Large intestine (tissue), 3 donors: Measurements from ENCODE around the gene ANXA9. TPM values are rescaled to one million over a fixed set of nuclear protein-coding genes. Genes with fewer than 3 reads are reported as not detected.

ENCODE experiments used
- DNase-seq, 2 donors: peaks; one replicate each; pipeline versions ENCODE4 v3.0.0 to v3.0.0-alpha.2; 2013
- H3K27ac ChIP-seq: one replicate; pipeline ENCODE4 v1.5.1; 2013; ENCODE audit warnings: low read length
- H3K27me3 ChIP-seq: 2 replicates; pipeline ENCODE4 v1.6.1; 2013; ENCODE audit warnings: low read length; ENCODE audit not compliant: control insufficient read depth, insufficient read depth
- H3K36me3 ChIP-seq: 2 replicates; pipeline ENCODE4 v1.6.1; 2013; ENCODE audit warnings: low read length; ENCODE audit not compliant: control insufficient read depth, insufficient read depth
- H3K4me1 ChIP-seq: one replicate; pipeline ENCODE4 v1.6.1; 2013; ENCODE audit warnings: low read length; ENCODE audit not compliant: control insufficient read depth, insufficient read depth
- H3K4me3 ChIP-seq: one replicate; pipeline ENCODE4 v1.5.1; 2013; ENCODE audit warnings: low read length
- H3K9me3 ChIP-seq: one replicate; pipeline ENCODE4 v1.6.1; 2013; ENCODE audit warnings: mild to moderate bottlenecking, low read depth, low read length, moderate library complexity; ENCODE audit not compliant: control insufficient read depth
- WGBS: methylation state at CpG from one replicate; pipeline ENCODE4 v1.1.5; 2013; ENCODE audit warnings: low lambda C conversion rate; ENCODE audit not compliant: insufficient coverage; 5-methylcytosine and 5-hydroxymethylcytosine counted together
- polyA plus RNA-seq: library from polyadenylated mRNA; unstranded; fragments of 120-200 nt; gene quantifications from one replicate; pipeline ENCODE4 v1.2.1, GENCODE V29; 2013

The ANXA9 gene
- polyA plus RNA-seq, 1 donor = 3.2 TPM

DNA sequence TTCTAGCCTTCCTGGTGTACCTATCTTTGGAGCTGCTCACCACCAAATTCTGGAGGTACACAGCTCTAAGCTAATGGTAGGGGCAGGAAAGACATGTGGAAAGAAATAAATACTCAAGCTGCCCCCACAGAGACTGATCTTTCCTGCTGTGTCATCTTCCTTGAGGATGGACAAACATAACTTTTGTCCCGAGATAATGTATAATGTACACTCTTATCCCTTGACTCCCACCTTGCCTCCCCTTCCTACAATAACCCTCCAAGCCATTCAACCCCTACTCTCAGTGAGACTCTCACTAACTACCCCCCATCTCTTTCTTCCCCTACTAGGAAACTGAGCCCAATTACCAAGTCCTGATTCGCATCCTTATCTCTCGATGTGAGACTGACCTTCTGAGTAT is 12.2 kb downstream of the ANXA9 start:
- Histone ChIP-seq H3K4me3 (no peak overlapping the region), H3K4me1 (no peaks in the 10 kb centered on the region), H3K27ac (no peak overlapping the region), H3K27me3 (no peaks in the 10 kb centered on the region), H3K9me3 (no peaks in the 10 kb centered on the region), H3K36me3 (peaks cover 22% of the 10 kb centered on the region)
- DNase-seq = no peak
- 71% methylated on average over 1 of the region's 3 CpGs for WGBS

DNA sequence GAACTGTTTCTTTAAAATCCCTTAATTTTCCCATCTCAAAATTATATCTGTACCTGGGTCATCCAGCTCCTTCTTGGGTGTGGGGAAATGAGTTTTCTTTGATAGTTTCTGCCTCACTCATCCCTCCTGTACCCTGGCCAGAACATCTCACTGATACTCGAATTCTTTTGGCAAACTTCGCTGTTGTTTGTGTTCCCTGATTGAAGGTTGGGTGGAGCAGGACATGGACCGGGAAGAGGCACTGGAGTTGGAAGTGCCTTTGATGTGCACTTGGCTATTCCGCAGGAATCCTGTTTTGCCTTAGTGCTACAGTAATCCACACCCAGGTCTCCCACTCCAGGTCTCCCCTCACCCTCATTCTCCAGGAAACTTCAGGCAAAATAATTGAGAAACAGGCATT is 13.4 kb downstream of the ANXA9 start:
- Histone ChIP-seq H3K27ac (no peak overlapping the region), H3K36me3 (peaks cover 33% of the 10 kb centered on the region), H3K27me3 (no peaks in the 10 kb centered on the region), H3K9me3 (no peaks in the 10 kb centered on the region), H3K4me3 (no peak overlapping the region), H3K4me1 (no peaks in the 10 kb centered on the region)
- 90% methylated on average over 2 of the region's 4 CpGs for WGBS
- DNase-seq = no peak

DNA sequence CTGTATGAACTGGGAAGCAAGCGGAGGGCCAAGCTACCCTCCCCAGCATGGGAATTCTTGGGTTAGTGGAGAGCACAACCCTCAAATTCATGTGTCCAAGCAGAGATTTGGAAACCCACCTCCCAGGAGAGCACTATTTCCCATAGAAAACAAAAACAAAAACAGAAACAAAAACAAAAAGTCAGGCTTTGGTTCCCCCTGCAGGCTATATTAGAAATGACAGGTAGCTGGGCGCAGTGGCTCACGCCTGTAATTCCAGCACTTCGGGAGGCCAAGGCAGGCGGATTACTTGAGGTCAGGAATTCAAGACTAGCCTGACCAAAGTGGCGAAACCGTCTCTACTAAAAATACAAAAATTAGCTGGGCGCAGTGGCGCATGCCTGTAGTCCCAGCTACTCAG is 13.8 kb downstream of the ANXA9 start:
- Histone ChIP-seq H3K4me1 (no peaks in the 10 kb centered on the region), H3K4me3 (no peak overlapping the region), H3K27ac (no peak overlapping the region), H3K36me3 (peaks cover 33% of the 10 kb centered on the region), H3K9me3 (no peaks in the 10 kb centered on the region), H3K27me3 (no peaks in the 10 kb centered on the region)
- no CpG with 5 or more reads among the region's 9 CpGs for WGBS
- no peak for DNase-seq

DNA sequence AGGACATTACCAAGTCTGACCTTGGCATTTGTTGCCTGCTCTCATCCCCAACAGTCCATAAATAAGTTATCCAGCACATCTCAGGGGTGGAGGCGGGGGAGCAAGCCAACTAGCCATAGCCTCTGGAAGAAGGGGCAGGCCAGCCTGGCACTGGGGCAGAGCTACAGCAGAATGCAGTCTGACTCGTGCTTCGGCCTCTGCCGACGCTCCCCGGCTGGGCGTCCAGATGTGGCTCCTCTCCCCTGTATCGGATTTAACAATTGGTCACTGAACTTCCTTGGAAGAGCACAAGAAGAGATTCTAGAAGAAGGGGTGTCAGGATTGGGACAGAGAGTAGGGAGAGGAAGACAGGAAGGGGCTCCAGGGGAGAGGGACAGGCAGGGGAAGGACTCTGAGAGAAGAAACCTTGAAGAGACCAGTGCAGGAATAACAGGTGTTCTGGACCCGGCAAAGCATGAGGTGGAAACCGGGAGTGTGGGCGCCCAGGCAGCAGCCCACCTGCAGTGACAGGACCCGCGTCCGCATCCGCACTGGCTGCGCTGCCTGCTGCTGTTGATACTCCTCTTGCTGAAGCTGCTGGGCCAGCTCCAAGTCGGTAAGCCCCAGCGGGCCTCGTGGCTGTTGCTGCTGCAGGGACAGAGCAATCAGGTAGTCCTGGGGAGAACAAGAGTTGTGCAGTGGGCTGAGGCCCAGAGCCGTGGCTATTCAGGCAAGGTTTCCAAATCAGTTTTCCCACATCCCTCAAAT is 15.2 kb downstream of the ANXA9 start:
- Histone ChIP-seq H3K9me3 (no peaks in the 10 kb centered on the region), H3K4me3 (no peak overlapping the region), H3K27me3 (no peaks in the 10 kb centered on the region), H3K36me3 (peaks cover 43% of the 10 kb centered on the region), H3K4me1 (no peaks in the 10 kb centered on the region), H3K27ac (no peak overlapping the region)
- no peak for DNase-seq
- WGBS = no CpG with 5 or more reads among the region's 20 CpGs

DNA sequence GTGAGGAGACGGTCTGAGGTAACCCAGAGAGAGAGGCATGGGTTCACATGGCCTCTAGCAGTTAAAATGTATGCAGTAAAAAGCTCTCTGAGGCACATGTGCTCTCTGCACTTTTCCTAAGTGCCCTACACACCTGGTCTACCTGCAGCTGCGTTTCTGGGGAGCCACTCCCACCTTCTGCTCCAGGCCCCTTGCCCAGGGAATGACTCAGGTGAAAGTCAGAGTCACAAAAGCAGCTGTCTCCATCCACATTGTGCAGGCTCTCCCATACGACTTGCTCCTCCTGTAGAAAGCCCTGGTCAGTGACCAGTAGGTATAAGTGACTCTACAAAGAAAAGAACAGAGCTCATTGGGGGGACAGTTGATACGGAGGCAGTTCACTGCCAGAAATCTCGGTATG is 15.9 kb downstream of the ANXA9 start:
- no peaks in the 10 kb centered on the region for H3K9me3 ChIP-seq
- H3K36me3 ChIP-seq = peaks cover 48% of the 10 kb centered on the region
- no CpG with 5 or more reads among the region's 5 CpGs for WGBS

DNA sequence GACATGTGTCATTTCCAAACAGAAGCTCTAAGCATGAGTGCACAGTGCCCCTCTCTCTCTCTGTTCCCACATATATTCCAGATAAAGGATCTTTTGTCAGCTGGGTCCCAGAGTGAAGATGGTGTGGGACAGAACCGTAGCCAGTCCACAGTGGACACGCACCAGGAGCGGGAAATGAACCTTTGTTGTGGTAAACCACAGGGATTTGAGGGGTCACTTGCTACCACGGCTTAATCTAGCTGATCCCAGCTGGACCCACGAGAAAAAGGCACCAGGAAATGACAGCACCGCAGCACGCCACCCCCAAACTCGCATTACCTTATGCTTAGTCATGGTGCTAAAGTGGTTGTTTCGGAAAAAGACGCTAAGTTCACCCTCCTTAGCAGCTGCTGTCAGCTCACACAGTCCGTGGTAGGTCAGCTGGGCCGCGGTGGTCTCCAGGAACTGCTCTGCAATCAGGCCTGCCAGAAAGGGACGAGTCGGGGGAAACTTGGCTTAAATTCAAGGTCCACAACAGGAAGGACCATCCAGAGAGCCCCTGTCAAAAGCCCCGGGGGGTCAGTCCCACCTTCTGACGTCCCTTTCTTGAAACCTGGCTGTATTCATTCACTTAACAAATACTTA is 17.1 kb downstream of the ANXA9 start:
- WGBS = no CpG with 5 or more reads among the region's 17 CpGs
- H3K4me3 ChIP-seq = no peak overlapping the region
- no peak overlapping the region for H3K27ac ChIP-seq
- no peaks in the 10 kb centered on the region for H3K27me3 ChIP-seq
- H3K36me3 ChIP-seq = peaks cover 48% of the 10 kb centered on the region
- no peaks in the 10 kb centered on the region for H3K9me3 ChIP-seq
- no peak for DNase-seq
- peaks cover 2% of the 10 kb centered on the region for H3K4me1 ChIP-seq

More for the DNA sequence above, 15.9 kb downstream of the ANXA9 start:
- H3K4me3 ChIP-seq = no peak overlapping the region
- no peaks in the 10 kb centered on the region for H3K4me1 ChIP-seq
- no peaks in the 10 kb centered on the region for H3K27me3 ChIP-seq
- H3K27ac ChIP-seq = no peak overlapping the region
- no peak for DNase-seq

DNA sequence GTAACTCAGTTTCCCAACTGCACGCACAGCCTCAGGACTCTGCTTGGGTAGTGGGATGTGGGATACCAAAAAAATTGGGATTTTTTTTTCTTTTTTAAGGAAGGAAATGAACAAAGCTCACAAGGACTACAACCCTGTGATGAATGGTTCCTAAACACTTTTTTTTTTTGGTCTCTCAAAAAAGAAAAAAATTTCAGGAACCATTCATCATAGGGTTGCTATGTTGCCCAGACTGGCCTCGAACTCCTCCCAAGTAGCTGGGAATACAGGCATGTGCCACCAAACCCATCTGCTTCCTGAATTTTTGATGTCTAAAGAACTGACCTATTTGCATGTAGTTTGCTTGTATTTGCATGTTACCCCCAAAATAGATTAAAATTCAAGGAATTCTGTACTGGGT is 17.8 kb downstream of the ANXA9 start:
- H3K4me1 ChIP-seq = peaks cover 6% of the 10 kb centered on the region
- H3K27ac ChIP-seq = no peak overlapping the region
- no peak for DNase-seq
- no peak overlapping the region for H3K4me3 ChIP-seq
- H3K27me3 ChIP-seq = no peaks in the 10 kb centered on the region
- peaks cover 48% of the 10 kb centered on the region for H3K36me3 ChIP-seq
- no peaks in the 10 kb centered on the region for H3K9me3 ChIP-seq
- 80% methylated on average over 1 of the region's 2 CpGs for WGBS

DNA sequence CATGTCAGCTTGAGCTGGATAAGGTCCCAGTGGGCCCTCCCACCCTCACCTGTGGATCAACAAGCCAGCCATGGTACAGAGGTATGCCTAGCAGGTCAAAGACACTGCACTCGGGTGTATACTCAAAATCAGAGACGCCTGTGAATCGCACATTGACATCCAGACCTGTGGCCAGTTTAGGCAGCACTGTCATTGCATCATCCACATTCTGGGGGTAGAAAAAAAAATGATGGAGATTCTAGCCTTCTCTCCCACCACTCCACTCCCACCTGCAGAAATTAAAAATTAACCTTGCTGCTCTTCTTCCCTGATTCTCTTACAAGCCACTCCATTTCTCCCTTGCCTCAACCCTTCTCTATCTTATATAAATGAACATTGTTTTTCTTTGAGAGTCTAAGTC is 18.3 kb downstream of the ANXA9 start:
- WGBS = 100% methylated on average over 1 of the region's 3 CpGs
- no peak overlapping the region for H3K4me3 ChIP-seq
- no peaks in the 10 kb centered on the region for H3K27me3 ChIP-seq
- H3K36me3 ChIP-seq = peaks cover 48% of the 10 kb centered on the region
- H3K4me1 ChIP-seq = peaks cover 7% of the 10 kb centered on the region
- H3K9me3 ChIP-seq = no peaks in the 10 kb centered on the region
- no peak for DNase-seq
- H3K27ac ChIP-seq = no peak overlapping the region

DNA sequence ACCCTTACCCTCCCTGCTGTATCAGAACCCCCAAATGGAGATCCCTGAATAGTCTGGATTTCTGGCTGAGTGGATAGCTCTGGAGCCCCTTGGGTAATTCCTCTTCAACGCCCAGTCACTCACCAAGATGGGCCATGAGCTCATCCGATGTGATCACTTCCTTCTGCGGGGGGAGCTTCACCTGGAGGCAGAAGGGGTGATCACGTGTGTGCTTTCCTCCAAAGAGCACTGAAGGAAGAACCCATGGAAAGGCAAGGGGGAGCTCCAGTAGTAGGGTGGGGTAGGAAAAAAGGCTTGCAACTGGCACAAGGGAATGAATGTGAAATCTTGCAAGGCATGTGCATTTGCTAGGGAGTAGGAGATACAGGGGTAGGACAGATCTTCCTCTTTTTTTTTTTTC is 19.5 kb downstream of the ANXA9 start:
- no CpG with 5 or more reads among the region's 4 CpGs for WGBS
- Histone ChIP-seq H3K9me3 (no peaks in the 10 kb centered on the region), H3K27me3 (no peaks in the 10 kb centered on the region), H3K4me1 (peaks cover 7% of the 10 kb centered on the region), H3K36me3 (peaks cover 48% of the 10 kb centered on the region), H3K4me3 (no peak overlapping the region), H3K27ac (no peak overlapping the region)
- no peak for DNase-seq

DNA sequence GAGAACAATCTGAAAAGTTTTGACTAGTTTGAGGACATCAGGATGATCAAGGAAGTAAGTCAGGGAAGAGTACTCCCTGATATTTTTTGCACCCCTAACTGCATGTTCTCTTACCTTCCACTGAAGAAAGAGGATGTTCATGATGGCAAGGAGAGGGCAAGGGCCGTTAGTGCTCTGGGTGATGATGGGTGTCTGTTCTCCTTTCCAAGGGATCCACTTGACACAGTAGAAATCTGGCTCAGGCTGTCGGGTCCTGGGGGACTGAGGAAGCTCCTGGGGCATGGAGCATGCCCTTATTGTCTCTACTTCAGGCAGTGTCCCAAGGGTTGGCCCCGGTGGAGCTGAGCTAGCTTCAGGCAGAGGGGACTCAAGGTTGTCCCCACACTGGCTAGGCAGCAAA is 20.0 kb downstream of the ANXA9 start:
- Histone ChIP-seq H3K27me3 (no peaks in the 10 kb centered on the region), H3K4me3 (no peak overlapping the region), H3K36me3 (peaks cover 46% of the 10 kb centered on the region), H3K4me1 (peaks cover 10% of the 10 kb centered on the region), H3K9me3 (no peaks in the 10 kb centered on the region), H3K27ac (no peak overlapping the region)
- WGBS = no CpG with 5 or more reads among the region's 3 CpGs
- no peak for DNase-seq

DNA sequence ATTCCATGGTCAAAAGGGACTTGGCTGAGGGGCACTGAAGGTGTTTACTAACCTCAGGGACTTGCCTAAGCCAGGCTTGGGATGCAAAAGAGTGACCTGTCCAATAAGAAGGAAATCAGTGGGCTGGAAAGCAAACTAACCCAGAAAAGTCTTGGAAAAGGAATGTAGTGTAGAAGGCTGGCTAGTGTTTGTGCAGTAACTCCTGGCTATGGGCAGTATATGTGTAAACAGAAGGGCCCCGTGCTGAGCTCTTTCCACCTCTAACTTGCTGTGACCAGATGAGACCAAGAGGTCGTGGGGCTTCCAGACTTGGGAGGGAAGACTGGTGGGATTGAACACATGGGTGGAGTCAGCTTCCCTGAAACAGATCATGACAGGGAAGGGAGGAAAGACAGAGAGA is 20.5 kb downstream of the ANXA9 start:
- Histone ChIP-seq H3K36me3 (peaks cover 40% of the 10 kb centered on the region), H3K4me1 (peaks cover 14% of the 10 kb centered on the region), H3K27me3 (no peaks in the 10 kb centered on the region), H3K4me3 (no peak overlapping the region), H3K9me3 (no peaks in the 10 kb centered on the region), H3K27ac (no peak overlapping the region)
- DNase-seq = no peak
- 80% methylated on average over 1 of the region's 2 CpGs for WGBS
